ENCODE results near the gene LARP4.

The LARP4 gene

GRCh38 chr12:50354908-50355307 is 45.8 kb upstream of the LARP4 start:
- H3K9me3 ChIP-seq (ENCODE audit: insufficient read depth, low read depth, low read length), result no peaks in the 10 kb centered on the region
- H4K12ac ChIP-seq (ENCODE audit: low read depth, low read length), result no peak overlapping the region
- no peak overlapping the region for H4K91ac ChIP-seq (ENCODE audit: low read depth, low read length)
- no peak overlapping the region for H3K23ac ChIP-seq (ENCODE audit: low read length)
- DNase-seq, result no peak
- H3K18ac ChIP-seq (ENCODE audit: low read length), result no peak overlapping the region
- H3K27me3 ChIP-seq (ENCODE audit: insufficient read depth, low read length), result no peaks in the 10 kb centered on the region
- H3K4me1 ChIP-seq (ENCODE audit: control insufficient read depth in 1 of 2, insufficient read depth in 2 of 2, low read length in 2 of 2), result no peaks in the 10 kb centered on the region
- H4K8ac ChIP-seq (ENCODE audit: low read depth, low read length), result no peak overlapping the region
- WGBS (ENCODE audit: extremely low coverage, insufficient coverage, insufficient read length), result no CpG with 5 or more reads among the region's 2 CpGs
- no peaks in the 10 kb centered on the region for H3K79me1 ChIP-seq (ENCODE audit: low read length)
- H2BK12ac ChIP-seq (ENCODE audit: low read length), result no peak overlapping the region
- H3K36me3 ChIP-seq (ENCODE audit: control insufficient read depth in 1 of 2, insufficient read depth in 2 of 2, low read length in 2 of 2), result no peaks in the 10 kb centered on the region
- no peak overlapping the region for H3K9ac ChIP-seq (ENCODE audit: low read length)
- H3K4me3 ChIP-seq (ENCODE audit: low read depth, low read length), result no peak overlapping the region
- no peaks in the 10 kb centered on the region for H3K79me2 ChIP-seq (ENCODE audit: control insufficient read depth, insufficient read depth, low read length, poor library complexity)
- H2BK120ac ChIP-seq (ENCODE audit: insufficient read depth, low read length, poor library complexity), result no peak overlapping the region
- no peak overlapping the region for H3K14ac ChIP-seq (ENCODE audit: low read length)
- no peak overlapping the region for H2AK5ac ChIP-seq (ENCODE audit: low read length)
- H3K27ac ChIP-seq (ENCODE audit: low read depth, low read length), result no peak overlapping the region
- H2BK5ac ChIP-seq (ENCODE audit: low read depth, low read length, poor library complexity), result no peak overlapping the region
- no peak overlapping the region for H2AFZ ChIP-seq (ENCODE audit: insufficient read depth, low read length, poor library complexity)
- H3K4ac ChIP-seq (ENCODE audit: low read depth, low read length), result no peak overlapping the region
- no peak overlapping the region for H3K4me2 ChIP-seq (ENCODE audit: low read length)

- Histone ChIP-seq H4K8ac (ENCODE audit: low read depth, low read length) (no peak overlapping the region), H3K79me1 (ENCODE audit: low read length) (no peaks in the 10 kb centered on the region), H3K36me3 (ENCODE audit: control insufficient read depth in 1 of 2, insufficient read depth in 2 of 2, low read length in 2 of 2) (no peaks in the 10 kb centered on the region), H2BK5ac (ENCODE audit: low read depth, low read length, poor library complexity) (no peak overlapping the region), H3K18ac (ENCODE audit: low read length) (no peak overlapping the region), H4K91ac (ENCODE audit: low read depth, low read length) (no peak overlapping the region), H3K4me2 (ENCODE audit: low read length) (no peak overlapping the region), H3K23ac (ENCODE audit: low read length) (no peak overlapping the region), H2AK5ac (ENCODE audit: low read length) (no peak overlapping the region), H3K27me3 (ENCODE audit: insufficient read depth, low read length) (no peaks in the 10 kb centered on the region), H4K12ac (ENCODE audit: low read depth, low read length) (no peak overlapping the region), H3K4ac (ENCODE audit: low read depth, low read length) (no peak overlapping the region), H3K4me3 (ENCODE audit: low read depth, low read length) (no peak overlapping the region), H3K79me2 (ENCODE audit: control insufficient read depth, insufficient read depth, low read length, poor library complexity) (no peaks in the 10 kb centered on the region), H3K27ac (ENCODE audit: low read depth, low read length) (no peak overlapping the region), H3K9ac (ENCODE audit: low read length) (no peak overlapping the region), H2BK120ac (ENCODE audit: insufficient read depth, low read length, poor library complexity) (no peak overlapping the region), H3K9me3 (ENCODE audit: insufficient read depth, low read depth, low read length) (no peaks in the 10 kb centered on the region), H2BK12ac (ENCODE audit: low read length) (no peak overlapping the region), H2AFZ (ENCODE audit: insufficient read depth, low read length, poor library complexity) (no peak overlapping the region), H3K4me1 (ENCODE audit: control insufficient read depth in 1 of 2, insufficient read depth in 2 of 2, low read length in 2 of 2) (no peaks in the 10 kb centered on the region), H3K14ac (ENCODE audit: low read length) (no peak overlapping the region)
- no CpG with 5 or more reads among the region's 4 CpGs for WGBS (ENCODE audit: extremely low coverage, insufficient coverage, insufficient read length)
- no peak for DNase-seq
Measured at GRCh38 chr12:50355365-50355764, 45.3 kb upstream of the LARP4 start.

GRCh38 chr12:50362671-50363070 is 38.0 kb upstream of the LARP4 start:
- Histone ChIP-seq H3K4ac (ENCODE audit: low read depth, low read length) (no peak overlapping the region), H4K91ac (ENCODE audit: low read depth, low read length) (no peak overlapping the region)
- peak; percentile 61 to 91 for DNase-seq

GRCh38 chr12:50363141-50363540 is 37.5 kb upstream of the LARP4 start:
- H3K9ac ChIP-seq (ENCODE audit: low read length), result no peak overlapping the region
- no peak overlapping the region for H2BK12ac ChIP-seq (ENCODE audit: low read length)
- H3K9me3 ChIP-seq (ENCODE audit: insufficient read depth, low read depth, low read length), result no peaks in the 10 kb centered on the region
- H3K4me3 ChIP-seq (ENCODE audit: low read depth, low read length), result no peak overlapping the region
- H3K36me3 ChIP-seq (ENCODE audit: control insufficient read depth in 1 of 2, insufficient read depth in 2 of 2, low read length in 2 of 2), result no peaks in the 10 kb centered on the region
- no peak overlapping the region for H2BK120ac ChIP-seq (ENCODE audit: insufficient read depth, low read length, poor library complexity)
- H2BK5ac ChIP-seq (ENCODE audit: low read depth, low read length, poor library complexity), result no peak overlapping the region
- H4K91ac ChIP-seq (ENCODE audit: low read depth, low read length), result no peak overlapping the region
- no peak overlapping the region for H2AFZ ChIP-seq (ENCODE audit: insufficient read depth, low read length, poor library complexity)
- H3K79me2 ChIP-seq (ENCODE audit: control insufficient read depth, insufficient read depth, low read length, poor library complexity), result no peaks in the 10 kb centered on the region
- H2AK5ac ChIP-seq (ENCODE audit: low read length), result no peak overlapping the region
- no peak overlapping the region for H3K27ac ChIP-seq (ENCODE audit: low read depth, low read length)
- no peak for DNase-seq
- no peak overlapping the region for H3K4ac ChIP-seq (ENCODE audit: low read depth, low read length)
- no peak overlapping the region for H4K12ac ChIP-seq (ENCODE audit: low read depth, low read length)
- H3K23ac ChIP-seq (ENCODE audit: low read length), result no peak overlapping the region
- no peak overlapping the region for H3K4me2 ChIP-seq (ENCODE audit: low read length)
- no peaks in the 10 kb centered on the region for H3K79me1 ChIP-seq (ENCODE audit: low read length)
- H3K27me3 ChIP-seq (ENCODE audit: insufficient read depth, low read length), result no peaks in the 10 kb centered on the region
- H4K8ac ChIP-seq (ENCODE audit: low read depth, low read length), result no peak overlapping the region
- no CpG with 5 or more reads among the region's 5 CpGs for WGBS (ENCODE audit: extremely low coverage, insufficient coverage, insufficient read length)
- H3K4me1 ChIP-seq (ENCODE audit: control insufficient read depth in 1 of 2, insufficient read depth in 2 of 2, low read length in 2 of 2), result no peaks in the 10 kb centered on the region
- no peak overlapping the region for H3K14ac ChIP-seq (ENCODE audit: low read length)
- H3K18ac ChIP-seq (ENCODE audit: low read length), result no peak overlapping the region

More at GRCh38 chr12:50362671-50363070, 38.0 kb upstream of the LARP4 start:
- Histone ChIP-seq H3K79me2 (ENCODE audit: control insufficient read depth, insufficient read depth, low read length, poor library complexity) (no peaks in the 10 kb centered on the region), H2AFZ (ENCODE audit: insufficient read depth, low read length, poor library complexity) (no peak overlapping the region), H3K4me2 (ENCODE audit: low read length) (no peak overlapping the region), H3K4me1 (ENCODE audit: control insufficient read depth in 1 of 2, insufficient read depth in 2 of 2, low read length in 2 of 2) (no peaks in the 10 kb centered on the region), H4K12ac (ENCODE audit: low read depth, low read length) (no peak overlapping the region), H3K27ac (ENCODE audit: low read depth, low read length) (no peak overlapping the region), H3K9me3 (ENCODE audit: insufficient read depth, low read depth, low read length) (no peaks in the 10 kb centered on the region), H3K18ac (ENCODE audit: low read length) (no peak overlapping the region), H4K8ac (ENCODE audit: low read depth, low read length) (no peak overlapping the region), H3K27me3 (ENCODE audit: insufficient read depth, low read length) (no peaks in the 10 kb centered on the region), H2BK5ac (ENCODE audit: low read depth, low read length, poor library complexity) (no peak overlapping the region), H2BK12ac (ENCODE audit: low read length) (no peak overlapping the region), H3K23ac (ENCODE audit: low read length) (no peak overlapping the region), H2BK120ac (ENCODE audit: insufficient read depth, low read length, poor library complexity) (no peak overlapping the region), H3K36me3 (ENCODE audit: control insufficient read depth in 1 of 2, insufficient read depth in 2 of 2, low read length in 2 of 2) (no peaks in the 10 kb centered on the region), H2AK5ac (ENCODE audit: low read length) (no peak overlapping the region), H3K4me3 (ENCODE audit: low read depth, low read length) (no peak overlapping the region), H3K9ac (ENCODE audit: low read length) (no peak overlapping the region), H3K14ac (ENCODE audit: low read length) (no peak overlapping the region), H3K79me1 (ENCODE audit: low read length) (no peaks in the 10 kb centered on the region)
- no CpG with 5 or more reads among the region's 4 CpGs for WGBS (ENCODE audit: extremely low coverage, insufficient coverage, insufficient read length)

All from trophoblast cell (in vitro differentiated cells and primary cell).